Rectal smooth muscle tissue (tissue), 1 donor: ENCODE measurements around the gene PRKAG2.
"Not testable (repeated sequence)": the region's sequence is repeated elsewhere in the genome, so short reads cannot be mapped to it uniquely, and the experiment has no call there.

Experiments
- H3K27ac ChIP-seq: one replicate; pipeline ENCODE4 v1.7.0; 2013; ENCODE audit warnings: low read depth, low read length, inconsistent platforms
- H3K27me3 ChIP-seq: one replicate; pipeline ENCODE4 v1.7.0; 2013; ENCODE audit warnings: low read length; ENCODE audit not compliant: control insufficient read depth, insufficient read depth
- H3K36me3 ChIP-seq: one replicate; pipeline ENCODE4 v1.7.0; 2013; ENCODE audit warnings: low read length; ENCODE audit not compliant: control insufficient read depth, insufficient read depth
- H3K4me1 ChIP-seq: one replicate; pipeline ENCODE4 v1.7.0; 2013; ENCODE audit warnings: low read length; ENCODE audit not compliant: control insufficient read depth, insufficient read depth
- H3K4me3 ChIP-seq: one replicate; pipeline ENCODE4 v1.7.0; 2013; ENCODE audit warnings: low read length
- H3K9ac ChIP-seq: one replicate; pipeline ENCODE4 v1.7.0; 2013; ENCODE audit warnings: low read length

Gene PRKAG2

GRCh38 chr7:151790830-151791620, 85.9 kb downstream of the PRKAG2 start:
- no peak overlapping the region for H3K9ac ChIP-seq
- H3K27ac ChIP-seq = no peak overlapping the region
- H3K36me3 ChIP-seq = no peaks in the 10 kb centered on the region
- no peaks in the 10 kb centered on the region for H3K27me3 ChIP-seq
- H3K4me1 ChIP-seq = no peaks in the 10 kb centered on the region
- H3K4me3 ChIP-seq = no peak overlapping the region

GRCh38 chr7:151790095-151790829, 86.7 kb downstream of the PRKAG2 start:
- Histone ChIP-seq H3K27me3 (no peaks in the 10 kb centered on the region), H3K36me3 (no peaks in the 10 kb centered on the region), H3K4me3 (no peak overlapping the region), H3K9ac (no peak overlapping the region), H3K27ac (no peak overlapping the region), H3K4me1 (no peaks in the 10 kb centered on the region)

- Histone ChIP-seq H3K36me3 (no peaks in the 10 kb centered on the region), H3K4me3 (no peak overlapping the region), H3K27ac (no peak overlapping the region), H3K9ac (no peak overlapping the region), H3K4me1 (no peaks in the 10 kb centered on the region), H3K27me3 (no peaks in the 10 kb centered on the region)
These were observed 87.5 kb downstream of the PRKAG2 start for GRCh38 chr7:151789380-151789947.

- Histone ChIP-seq H3K27me3 (no peaks in the 10 kb centered on the region), H3K27ac (no peak overlapping the region), H3K36me3 (no peaks in the 10 kb centered on the region), H3K9ac (no peak overlapping the region), H3K4me3 (no peak overlapping the region), H3K4me1 (peaks cover 3% of the 10 kb centered on the region)
These were observed 89.6 kb downstream of the PRKAG2 start for GRCh38 chr7:151787348-151787747.

- no peak overlapping the region for H3K9ac ChIP-seq
- no peaks in the 10 kb centered on the region for H3K27me3 ChIP-seq
- no peaks in the 10 kb centered on the region for H3K36me3 ChIP-seq
- H3K4me3 ChIP-seq = no peak overlapping the region
- peaks cover 3% of the 10 kb centered on the region for H3K4me1 ChIP-seq
- no peak overlapping the region for H3K27ac ChIP-seq
These were observed 90.0 kb downstream of the PRKAG2 start for GRCh38 chr7:151786936-151787335.

GRCh38 chr7:151786241-151786640, 90.7 kb downstream of the PRKAG2 start:
- no peaks in the 10 kb centered on the region for H3K36me3 ChIP-seq
- H3K27me3 ChIP-seq = no peaks in the 10 kb centered on the region
- peaks cover 3% of the 10 kb centered on the region for H3K4me1 ChIP-seq
- no peak overlapping the region for H3K9ac ChIP-seq
- no peak overlapping the region for H3K4me3 ChIP-seq
- no peak overlapping the region for H3K27ac ChIP-seq

GRCh38 chr7:151785681-151785965, 91.3 kb downstream of the PRKAG2 start:
- H3K27ac ChIP-seq = no peak overlapping the region
- peaks cover 3% of the 10 kb centered on the region for H3K4me1 ChIP-seq
- H3K4me3 ChIP-seq = no peak overlapping the region
- H3K27me3 ChIP-seq = no peaks in the 10 kb centered on the region
- no peak overlapping the region for H3K9ac ChIP-seq
- no peaks in the 10 kb centered on the region for H3K36me3 ChIP-seq

- no peak overlapping the region for H3K27ac ChIP-seq
- H3K36me3 ChIP-seq = no peaks in the 10 kb centered on the region
- no peaks in the 10 kb centered on the region for H3K27me3 ChIP-seq
- peaks cover 3% of the 10 kb centered on the region for H3K4me1 ChIP-seq
- H3K4me3 ChIP-seq = no peak overlapping the region
- H3K9ac ChIP-seq = no peak overlapping the region
These were observed 91.8 kb downstream of the PRKAG2 start for GRCh38 chr7:151784853-151785680.

GRCh38 chr7:151783958-151784575, 92.8 kb downstream of the PRKAG2 start:
- H3K36me3 ChIP-seq = no peaks in the 10 kb centered on the region
- no peaks in the 10 kb centered on the region for H3K27me3 ChIP-seq
- H3K4me1 ChIP-seq = peaks cover 3% of the 10 kb centered on the region
- H3K27ac ChIP-seq = no peak overlapping the region
- H3K9ac ChIP-seq = no peak overlapping the region
- no peak overlapping the region for H3K4me3 ChIP-seq

- H3K36me3 ChIP-seq = no peaks in the 10 kb centered on the region
- peaks cover 3% of the 10 kb centered on the region for H3K4me1 ChIP-seq
- H3K9ac ChIP-seq = no peak overlapping the region
- H3K27me3 ChIP-seq = no peaks in the 10 kb centered on the region
- H3K4me3 ChIP-seq = peak overlapping the region; percentile 49
- no peak overlapping the region for H3K27ac ChIP-seq
These were observed 94.1 kb downstream of the PRKAG2 start for GRCh38 chr7:151782598-151783448.

GRCh38 chr7:151782256-151782597, 94.7 kb downstream of the PRKAG2 start:
- H3K4me3 ChIP-seq, H3K9ac ChIP-seq, H3K4me1 ChIP-seq, H3K27ac ChIP-seq, H3K27me3 ChIP-seq, H3K36me3 ChIP-seq: not testable (repeated sequence)
